A549 (cell line): Measurements from ENCODE around the gene VPS50. TPM values are rescaled to one million over a fixed set of nuclear protein-coding genes. Genes with fewer than 3 reads are reported as not detected.

Experiments used
- ATAC-seq, 2 experiments: fragments of 200-7000 bp in 1 of 2; fragments of >200 bp in 1 of 2; cut with Nextera tagmentation in 1 of 2; cut with Tn5 transposase in 1 of 2; 3 replicates each; pipeline versions ENCODE4 v1.8.0 to v1.9.1; 2018 to 2020; ENCODE audit warnings: mild to moderate bottlenecking in 1 of 2, moderate library complexity in 1 of 2
- CTCF ChIA-PET: fragments of 300-600 bp; sonication (Branson Sonifier 250); formaldehyde crosslinking; extraction: SDS; loops from one replicate; lab custom pipeline; 2021; ENCODE audit warnings: antibody characterized with exemption, inconsistent platforms; lab: Yijun Ruan, JAX
- POLR2A ChIA-PET: fragments of 350-600 bp; formaldehyde crosslinking; extraction: SDS; loops from one replicate; lab custom pipeline; 2021; ENCODE audit warnings: antibody characterized with exemption, inconsistent platforms; lab: Yijun Ruan, JAX
- DNase-seq, 2 experiments: peaks; one replicate each; pipeline versions ENCODE4 v3.0.0 to v3.0.0-alpha.2; 2011 to 2016; ENCODE audit warnings: low read depth in 1 of 2, low spot score in 1 of 2
- FAIRE-seq: peaks from 2 replicates; lab custom pipeline; 2011; peaks lifted over from hg19 to GRCh38; lab: Jason Lieb, UNC
- H3K27ac ChIP-seq, 2 experiments: fragments of >200 bp; sonication (Bioruptor Twin); formaldehyde crosslinking; 3 replicates each; pipeline ENCODE4 v1.5.1; 2016 to 2017
- H3K4me1 ChIP-seq: fragments of >200 bp; sonication (Bioruptor Twin); formaldehyde crosslinking; 3 replicates; pipeline ENCODE4 v1.6.1; 2016
- H3K4me2 ChIP-seq: fragments of >200 bp; sonication (Bioruptor Twin); formaldehyde crosslinking; 3 replicates; pipeline ENCODE4 v1.6.1; 2016
- H3K4me3 ChIP-seq: fragments of >200 bp; sonication (Bioruptor Twin); formaldehyde crosslinking; 3 replicates; pipeline ENCODE4 v1.5.1; 2016
- H3K9me3 ChIP-seq: fragments of >200 bp; sonication (Bioruptor Twin); formaldehyde crosslinking; 3 replicates; pipeline ENCODE4 v1.6.1; 2016
- CBX8 ChIP-seq: fragments of 200-600 bp; sonication (generic); IDR thresholded peaks from 2 replicates; pipeline ENCODE4 v1.6.1; 2016
- E2F6 ChIP-seq: IDR thresholded peaks from 2 replicates; pipeline ENCODE4 v1.6.1; 2012; ENCODE audit warnings: low read depth, borderline replicate concordance
- EP300 ChIP-seq, 2 experiments: fragments of >200 bp; sonication (Bioruptor Twin); formaldehyde crosslinking; IDR thresholded peaks; 2 replicates in 1 of 2; 3 replicates in 1 of 2; pipeline ENCODE4 v1.6.1; 2016 to 2017
- FOSL2 ChIP-seq, 2 experiments: fragments of 450-650 bp in 1 of 2; fragments of >200 bp in 1 of 2; sonication (Bioruptor Twin) in 1 of 2; formaldehyde crosslinking; IDR thresholded peaks; 2 replicates each; pipeline versions ENCODE4 v1.5.0 to v1.6.1; 2016 to 2020; ENCODE audit warnings: mild to moderate bottlenecking in 1 of 2, moderate library complexity in 1 of 2
- FOXS1 ChIP-seq: fragments of 250-450 bp; sonication (Bioruptor Pico); IDR thresholded peaks from 2 replicates; pipeline ENCODE4 v1.5.0; 2020; ENCODE audit warnings: mild to moderate bottlenecking, moderate library complexity
- GATA3 ChIP-seq: IDR thresholded peaks from 2 replicates; pipeline ENCODE4 v1.6.1; 2012; ENCODE audit warnings: borderline replicate concordance
- HOXA7 ChIP-seq: fragments of 250-450 bp; sonication (Bioruptor Pico); IDR thresholded peaks from 2 replicates; pipeline ENCODE4 v1.5.0; 2020; ENCODE audit warnings: mild to moderate bottlenecking, moderate library complexity
- HOXB13 ChIP-seq: fragments of 250-450 bp; sonication (Bioruptor Pico); IDR thresholded peaks from 2 replicates; pipeline ENCODE4 v1.5.0; 2020; ENCODE audit warnings: low read depth, mild to moderate bottlenecking, moderate library complexity
- JUN ChIP-seq, 2 experiments: fragments of >200 bp; sonication (Bioruptor Twin); formaldehyde crosslinking; IDR thresholded peaks; 2 replicates in 1 of 2; 3 replicates in 1 of 2; pipeline ENCODE4 v1.6.1; 2016 to 2017
- JUNB ChIP-seq: fragments of >200 bp; sonication (Bioruptor Twin); formaldehyde crosslinking; IDR thresholded peaks from 2 replicates; pipeline ENCODE4 v1.6.1; 2016
- MAFK ChIP-seq: fragments of 450-650 bp; IDR thresholded peaks from 2 replicates; pipeline ENCODE4 v1.6.1; 2014; ENCODE audit not compliant: partially characterized antibody
- MAZ ChIP-seq: fragments of 150-350 bp; IDR thresholded peaks from 2 replicates; pipeline ENCODE4 v1.6.1; 2014; ENCODE audit warnings: antibody characterized with exemption, low read depth, low read length, borderline replicate concordance
- MYC ChIP-seq: IDR thresholded peaks from 2 replicates; pipeline ENCODE4 v1.6.1; 2012; ENCODE audit warnings: mild to moderate bottlenecking, inconsistent platforms, low read length, improper control_type of control experiment, borderline replicate concordance
- NR3C1 ChIP-seq: fragments of >200 bp; sonication (Bioruptor Twin); formaldehyde crosslinking; IDR thresholded peaks from 3 replicates; pipeline ENCODE4 v1.6.1; 2017
- PBX3 ChIP-seq: IDR thresholded peaks from 2 replicates; pipeline ENCODE4 v1.6.1; 2012
- PHF8 ChIP-seq: fragments of 200-600 bp; sonication (generic); IDR thresholded peaks from 2 replicates; pipeline ENCODE4 v1.6.1; 2016; ENCODE audit warnings: low read depth, mild to moderate bottlenecking, antibody characterized with exemption, moderate library complexity, borderline replicate concordance
- REST ChIP-seq: fragments of 200-600 bp; sonication (generic); IDR thresholded peaks from 2 replicates; pipeline ENCODE4 v1.6.1; 2016; ENCODE audit warnings: antibody characterized with exemption, mild to moderate bottlenecking, moderate library complexity
- RFX5 ChIP-seq: fragments of 450-650 bp; IDR thresholded peaks from 2 replicates; pipeline ENCODE4 v1.7.1; 2014; ENCODE audit warnings: antibody characterized with exemption, mild to moderate bottlenecking, moderate library complexity
- SMC3 ChIP-seq: fragments of >200 bp; sonication (Bioruptor Twin); formaldehyde crosslinking; IDR thresholded peaks from 3 replicates; pipeline ENCODE4 v1.6.1; 2018; ENCODE audit warnings: inconsistent platforms
- TP53 ChIP-seq: fragments of 250-450 bp; sonication (Bioruptor Pico); IDR thresholded peaks from 2 replicates; pipeline ENCODE4 v1.5.0; 2021; ENCODE audit warnings: mild to moderate bottlenecking, moderate library complexity
- USF2 ChIP-seq: fragments of 450-650 bp; IDR thresholded peaks from 2 replicates; pipeline ENCODE4 v1.6.1; 2014; ENCODE audit warnings: antibody characterized with exemption
- ZC3H11A ChIP-seq: fragments of 450-650 bp; IDR thresholded peaks from 2 replicates; pipeline ENCODE4 v1.6.1; 2014; ENCODE audit warnings: antibody characterized with exemption, mild to moderate bottlenecking
- WGBS: methylation state at CpG from one replicate; pipeline ENCODE4 v1.1.6; 2017; ENCODE audit errors: missing lambda C conversion rate; 5-methylcytosine and 5-hydroxymethylcytosine counted together
- polyA plus RNA-seq, 4 experiments: library from polyadenylated mRNA; depleted of rRNA in 3 of 4; stranded (reverse); fragments of >200 nt; fragmentation: RNase III in 1 of 4; extraction: RNeasy Plus Mini Kit Qiagen cat#74134 plus additional on column Dnase treatment in 1 of 4; gene quantifications; 2 replicates in 3 of 4; 3 replicates in 1 of 4; pipeline ENCODE4 v1.2.3, GENCODE V29; 2011 to 2017
- TF ChIP-seq, protein P1 (sequence below): fragments of >200 bp; sonication (Bioruptor Twin); formaldehyde crosslinking; IDR thresholded peaks from 3 replicates; pipeline ENCODE4 v1.6.1; 2016
- TF ChIP-seq, protein P2 (sequence below): fragments of 250-450 bp; sonication (Bioruptor Pico); IDR thresholded peaks from 2 replicates; pipeline ENCODE4 v1.5.0; 2021; ENCODE audit warnings: mild to moderate bottlenecking, moderate library complexity, borderline replicate concordance

The VPS50 gene
- polyA plus RNA-seq, 2 of the 4 experiments (the other 2 are of a cell fraction) = 8.9 to 19.0 TPM

GRCh38 chr7:93390660-93391059, 158.5 kb downstream of the VPS50 start:
- no peak for ATAC-seq
- Histone ChIP-seq H3K4me1 (no peaks in the 10 kb centered on the region), H3K27ac (no peak overlapping the region)
- no peak for FAIRE-seq
- TF ChIP-seq RFX5 (no peak), PHF8 (no peak), SMC3 (no peak), FOXS1 (CRISPR knock-in tag) (no peak)
- TF ChIP-seq, all 56 proteins: peak for 0
- no peaks in the 10 kb centered on the region for H3K9me3 ChIP-seq
- no peak for DNase-seq
- H3K4me2 ChIP-seq = no peak overlapping the region
- ChIA-PET POLR2A (no interaction called here), CTCF (no interaction called here)
- 70% methylated on average over 3 of the region's 3 CpGs for WGBS
- no peak overlapping the region for H3K4me3 ChIP-seq

DNA sequence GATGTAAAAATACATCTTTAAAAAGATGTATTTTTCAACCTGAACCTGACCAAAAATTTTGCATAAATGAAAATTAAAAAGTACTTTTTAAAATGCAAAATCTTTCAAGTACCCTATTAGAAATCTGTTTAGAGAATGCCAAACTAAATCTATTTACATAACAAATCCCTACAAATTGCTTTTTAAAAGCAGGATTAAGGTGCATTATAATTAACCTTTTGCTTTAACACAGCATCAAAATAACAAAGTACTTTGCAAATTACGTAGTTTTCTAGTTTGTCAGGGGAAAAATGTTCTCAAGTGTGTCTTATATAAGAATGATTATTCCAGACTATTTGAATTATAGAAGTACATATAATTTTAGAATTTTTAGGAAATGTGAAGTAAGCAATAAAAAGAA, 160.8 kb downstream of the VPS50 start:
- FAIRE-seq (no peak), DNase-seq (no peak), ATAC-seq (no peak)
- 59% methylated on average over 1 of the region's 1 CpG for WGBS
- Histone ChIP-seq H3K4me2 (no peak overlapping the region), H3K4me1 (no peaks in the 10 kb centered on the region), H3K9me3 (no peaks in the 10 kb centered on the region), H3K4me3 (no peak overlapping the region), H3K27ac (no peak overlapping the region)
- POLR2A ChIA-PET = no interaction called here
- TF ChIP-seq GATA3 (no peak), REST (no peak), HOXA7 (no peak), HOXB13 (CRISPR knock-in tag) (no peak), MAZ (no peak), TP53 (CRISPR knock-in tag) (no peak)
- TF ChIP-seq, protein P1, sequence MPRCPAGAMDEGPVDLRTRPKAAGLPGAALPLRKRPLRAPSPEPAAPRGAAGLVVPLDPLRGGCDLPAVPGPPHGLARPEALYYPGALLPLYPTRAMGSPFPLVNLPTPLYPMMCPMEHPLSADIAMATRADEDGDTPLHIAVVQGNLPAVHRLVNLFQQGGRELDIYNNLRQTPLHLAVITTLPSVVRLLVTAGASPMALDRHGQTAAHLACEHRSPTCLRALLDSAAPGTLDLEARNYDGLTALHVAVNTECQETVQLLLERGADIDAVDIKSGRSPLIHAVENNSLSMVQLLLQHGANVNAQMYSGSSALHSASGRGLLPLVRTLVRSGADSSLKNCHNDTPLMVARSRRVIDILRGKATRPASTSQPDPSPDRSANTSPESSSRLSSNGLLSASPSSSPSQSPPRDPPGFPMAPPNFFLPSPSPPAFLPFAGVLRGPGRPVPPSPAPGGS = no peak
- CTCF ChIA-PET = interaction anchor here (1.5 kb wide), 1 partner anchor 50 kb away, joined by 3 read pairs; no protein-coding TSS in a partner anchor

GRCh38 chr7:93399642-93400041, 167.5 kb downstream of the VPS50 start:
- Histone ChIP-seq H3K27ac (no peak overlapping the region), H3K4me3 (no peak overlapping the region), H3K4me1 (no peaks in the 10 kb centered on the region), H3K4me2 (no peak overlapping the region), H3K9me3 (no peaks in the 10 kb centered on the region)
- WGBS = 16% methylated on average over 3 of the region's 3 CpGs
- POLR2A ChIA-PET = no interaction called here
- FAIRE-seq (no peak), DNase-seq (no peak), ATAC-seq (no peak)
- CTCF ChIA-PET = no interaction called here
- TF ChIP-seq MAFK = no peak
- TF ChIP-seq JUNB = no peak
- no peak for TF ChIP-seq EP300 (IDR thresholded peaks at IDR 0.05)
- TF ChIP-seq, protein P2, sequence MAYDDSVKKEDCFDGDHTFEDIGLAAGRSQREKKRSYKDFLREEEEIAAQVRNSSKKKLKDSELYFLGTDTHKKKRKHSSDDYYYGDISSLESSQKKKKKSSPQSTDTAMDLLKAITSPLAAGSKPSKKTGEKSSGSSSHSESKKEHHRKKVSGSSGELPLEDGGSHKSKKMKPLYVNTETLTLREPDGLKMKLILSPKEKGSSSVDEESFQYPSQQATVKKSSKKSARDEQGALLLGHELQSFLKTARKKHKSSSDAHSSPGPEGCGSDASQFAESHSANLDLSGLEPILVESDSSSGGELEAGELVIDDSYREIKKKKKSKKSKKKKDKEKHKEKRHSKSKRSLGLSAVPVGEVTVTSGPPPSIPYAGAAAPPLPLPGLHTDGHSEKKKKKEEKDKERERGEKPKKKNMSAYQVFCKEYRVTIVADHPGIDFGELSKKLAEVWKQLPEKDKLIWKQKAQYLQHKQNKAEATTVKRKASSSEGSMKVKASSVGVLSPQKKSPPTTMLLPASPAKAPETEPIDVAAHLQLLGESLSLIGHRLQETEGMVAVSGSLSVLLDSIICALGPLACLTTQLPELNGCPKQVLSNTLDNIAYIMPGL (CRISPR knock-in tag) = no peak
- TF ChIP-seq TP53 (CRISPR knock-in tag) = no peak
- no peak for TF ChIP-seq PBX3
- TF ChIP-seq CBX8 = no peak
- no peak for TF ChIP-seq USF2
- TF ChIP-seq FOSL2 (IDR thresholded peaks at IDR 0.05) = no peak
- TF ChIP-seq FOSL2 (CRISPR knock-in tag; IDR thresholded peaks at IDR 0.05) = no peak
- no peak for TF ChIP-seq PHF8
- TF ChIP-seq ZC3H11A = no peak
- TF ChIP-seq, protein P1 = no peak
- no peak for TF ChIP-seq GATA3
- no peak for TF ChIP-seq JUN (IDR thresholded peaks at IDR 0.05)
- no peak for TF ChIP-seq NR3C1
- no peak for TF ChIP-seq E2F6
- TF ChIP-seq MYC = no peak
